Measurements from ENCODE around the gene RNF220. TPM values are rescaled to one million over a fixed set of nuclear protein-coding genes. Genes with fewer than 3 reads are reported as not detected.

Gene RNF220
- total and polyA plus RNA-seq, 2 of the 4 experiments (the other 2 are of a cell fraction) = 71.8 to 77.1 TPM

GRCh38 chr1:44606701-44607281, 201.7 kb downstream of the RNF220 start:
- 92% methylated on average over 2 of the region's 8 CpGs; no CpG with 5 or more reads in 1 of the 2 experiments for WGBS, 2 experiments (ENCODE audit: extremely low coverage in 2 of 2, insufficient read length in 1 of 2)
- POLR2A ChIA-PET (ENCODE audit: unreplicated experiment) = no interaction called here

More at GRCh38 chr1:44606701-44607281, 201.7 kb downstream of the RNF220 start:
- no peak overlapping the region for H3K4me3 ChIP-seq (ENCODE audit: insufficient read depth, low read depth, low read length)
- no peaks in the 10 kb centered on the region for H3K9me1 ChIP-seq (ENCODE audit: insufficient read depth, low read length)
- no peaks in the 10 kb centered on the region for H4K20me1 ChIP-seq (ENCODE audit: insufficient read depth, low read length)
- peak overlapping the region; percentile 36; the same call in 1 of the 2 replicates for H2AK5ac ChIP-seq (ENCODE audit: low read depth, low read length)
- peaks cover 57% of the 10 kb centered on the region for H3K27me3 ChIP-seq (ENCODE audit: control insufficient read depth, insufficient read depth, low read length)
- no peak overlapping the region for H2AFZ ChIP-seq (replicated peaks; ENCODE audit: low read length, poor library complexity)
- no peak for TF ChIP-seq CTCF (conservative IDR thresholded peaks at IDR 0.05; ENCODE audit: low read depth, low read length)
- TF ChIP-seq NFE2L2 (IDR thresholded peaks at IDR 0.05; ENCODE audit: low read depth, low read length) = no peak
- TF ChIP-seq CHD1 (IDR thresholded peaks at IDR 0.05; ENCODE audit: low read depth, low read length) = no peak
- TF ChIP-seq RFX5 (IDR thresholded peaks at IDR 0.05; ENCODE audit: low read depth, low read length) = no peak
- TF ChIP-seq SMC3 (IDR thresholded peaks at IDR 0.05; ENCODE audit: low read depth, low read length) = no peak
- TF ChIP-seq BHLHE40 (IDR thresholded peaks at IDR 0.05; ENCODE audit: low read depth, low read length) = no peak
- peak; percentile 96 for TF ChIP-seq MAFK (IDR thresholded peaks at IDR 0.05; ENCODE audit: low read depth, low read length)
- no peak for TF ChIP-seq RCOR1 (IDR thresholded peaks at IDR 0.05; ENCODE audit: insufficient replicate concordance, low read length)
- TF ChIP-seq ELK1 (IDR thresholded peaks at IDR 0.05; ENCODE audit: borderline replicate concordance, low read depth, low read length) = no peak
- intact Hi-C loops (cut with micrococcal nuclease) (no loop called here), in situ Hi-C loops (cut with MboI; ENCODE audit: low sequenced_read_pairs) (loop anchor here (5.0 kb wide), 1 partner anchor 46 kb away; no protein-coding TSS in a partner anchor), dilution Hi-C loops (cut with HindIII; ENCODE audit: low sequenced_read_pairs, unreplicated experiment) (no loop called here)
- ATAC-seq (ENCODE audit: low read depth) (no peak), DNase-seq (no peak)
- H3K4ac ChIP-seq (ENCODE audit: low read depth, low read length) = no peak overlapping the region
- no peak overlapping the region for H2BK5ac ChIP-seq (ENCODE audit: low read depth, low read length, poor library complexity, severe bottlenecking)
- H3K4me2 ChIP-seq (ENCODE audit: low read depth, low read length) = no peak overlapping the region
- H3K27ac ChIP-seq (ENCODE audit: insufficient read depth, low read length) = no peak overlapping the region
- no peak overlapping the region for H3K56ac ChIP-seq (ENCODE audit: extremely low read depth, insufficient read depth, low read length)
- no peak overlapping the region for H2AK9ac ChIP-seq (replicated peaks; ENCODE audit: low read depth, low read length, poor library complexity)
- no peaks in the 10 kb centered on the region for H3K36me3 ChIP-seq (ENCODE audit: control insufficient read depth, insufficient read depth, low read length)
- no peak overlapping the region for H3K23ac ChIP-seq (ENCODE audit: low read depth, low read length)
- H2BK120ac ChIP-seq (ENCODE audit: low read depth, low read length) = no peak overlapping the region
- H3K9ac ChIP-seq (ENCODE audit: low read depth, low read length) = no peak overlapping the region
- H4K91ac ChIP-seq (ENCODE audit: insufficient read depth, low read depth, low read length) = no peak overlapping the region
- no peaks in the 10 kb centered on the region for H3K4me1 ChIP-seq (ENCODE audit: control insufficient read depth, insufficient read depth, low read length)
- H4K8ac ChIP-seq (ENCODE audit: low read depth in 2 of 2, low read length in 2 of 2) = no peak overlapping the region
- H3K79me1 ChIP-seq (ENCODE audit: low read depth in 1 of 2, low read length in 2 of 2) = no peaks in the 10 kb centered on the region
- CTCF ChIA-PET = no interaction called here
- H3K9me3 ChIP-seq (ENCODE audit: control insufficient read depth, insufficient read depth, low read length) = no peaks in the 10 kb centered on the region
- H2BK20ac ChIP-seq (ENCODE audit: low read depth, low read length) = no peak overlapping the region
- H2BK15ac ChIP-seq (ENCODE audit: low read depth, low read length) = no peak overlapping the region
- BruUV-seq (replicated peaks) = no TSS peak
- no peak overlapping the region for H3K14ac ChIP-seq (replicated peaks; ENCODE audit: low read depth, low read length)
- H4K5ac ChIP-seq (ENCODE audit: low read depth, low read length) = no peak overlapping the region
- H3K18ac ChIP-seq (ENCODE audit: low read depth, low read length) = no peak overlapping the region
